ENCODE results near the gene PUM2. TPM values are rescaled to one million over a fixed set of nuclear protein-coding genes. Genes with fewer than 3 reads are reported as not detected.

PUM2 gene
- polyA plus RNA-seq, 1 of the 3 experiments (the other 2 are of a cell fraction), result 19.7 TPM

DNA sequence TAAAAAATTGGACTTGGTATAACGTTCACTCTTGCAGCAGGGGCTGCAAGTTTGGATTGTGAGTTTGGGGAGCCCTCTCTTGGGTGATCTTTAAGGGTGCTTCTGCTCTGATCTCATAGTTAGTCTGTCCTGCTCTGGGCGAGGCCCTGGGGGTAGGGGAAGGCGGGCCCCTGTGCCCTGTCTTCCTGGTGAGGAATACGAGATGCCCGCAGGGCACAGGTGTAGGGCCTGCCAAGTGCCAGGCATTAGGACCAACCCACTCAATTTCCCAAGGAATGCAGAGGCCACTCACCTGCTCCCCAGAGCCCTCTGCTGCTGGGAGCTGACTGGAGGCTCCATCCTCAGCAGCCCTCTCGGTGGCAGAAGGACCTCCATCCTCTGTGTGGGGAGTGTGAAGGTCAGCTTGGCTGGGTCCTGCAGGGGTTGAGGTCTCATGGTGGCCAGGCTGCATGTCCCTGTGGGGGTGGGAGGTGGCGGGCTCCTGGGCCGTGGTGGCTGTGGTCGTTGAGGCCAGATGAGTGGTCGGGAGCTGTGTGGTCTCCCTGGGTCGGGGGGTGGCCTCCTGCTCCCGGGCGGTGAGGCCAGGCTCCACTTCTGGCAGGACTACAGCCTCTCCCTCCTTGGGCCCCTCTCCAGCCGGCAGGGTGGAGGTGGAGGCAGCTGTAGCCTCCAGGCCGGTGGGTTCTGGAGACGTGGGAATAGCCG, 147.0 kb downstream of the PUM2 start:
- DNase-seq, result no peak
- H3K4me3 ChIP-seq (ENCODE audit: low read depth in 2 of 2, low read length in 1 of 2), result no peak overlapping the region
- ChIA-PET CTCF (interaction anchor here (1.5 to 3.8 kb wide), 3 partner anchors 11 to 69 kb away, joined by 4 to 18 read pairs (median 9); partner anchors contain the start of gene SDC1), POLR2A (interaction anchor here (0.9 to 1.0 kb wide), 2 partner anchors 19 to 30 kb away, joined by 3 read pairs; no protein-coding TSS in a partner anchor)
- H3K9ac ChIP-seq, result no peak overlapping the region
- peaks cover 5% of the 10 kb centered on the region; the same call in 1 of the 2 replicates for H3K79me2 ChIP-seq (ENCODE audit: insufficient read depth)
- no peaks in the 10 kb centered on the region for H3K9me3 ChIP-seq
- peaks cover 0 to 42% of the 10 kb centered on the region in 2 experiments for H3K36me3 ChIP-seq (replicated peaks in 1 of 2; ENCODE audit: control insufficient read depth in 1 of 2, insufficient read depth in 2 of 2, low read length in 1 of 2)
- no peaks in the 10 kb centered on the region for H3K27me3 ChIP-seq (ENCODE audit: insufficient read depth)
- peaks cover 0 to 27% of the 10 kb centered on the region in 2 experiments; a peak in 1 of 4 replicates for H3K4me1 ChIP-seq (ENCODE audit: control insufficient read depth in 1 of 2, insufficient read depth in 2 of 2, low read depth in 1 of 2, low read length in 1 of 2)
- no peak overlapping the region for H2AFZ ChIP-seq (ENCODE audit: low read depth)
- TF ChIP-seq NRF1 (IDR thresholded peaks at IDR 0.05; ENCODE audit: low read depth, low read length) (no peak), NFIC (IDR thresholded peaks at IDR 0.05; ENCODE audit: borderline replicate concordance) (no peak), ELF1 (IDR thresholded peaks at IDR 0.05) (no peak), FOSL2 (IDR thresholded peaks at IDR 0.05; ENCODE audit: borderline replicate concordance, low read depth) (no peak), MAX (IDR thresholded peaks at IDR 0.05; ENCODE audit: low read depth) (no peak), RCOR1 (IDR thresholded peaks at IDR 0.05; ENCODE audit: low read length) (no peak), TCF12 (IDR thresholded peaks at IDR 0.05) (no peak), JUND (IDR thresholded peaks at IDR 0.05) (no peak), GATA2 (CRISPR knock-in tag; IDR thresholded peaks at IDR 0.05) (no peak), USF2 (IDR thresholded peaks at IDR 0.05; ENCODE audit: borderline replicate concordance, low read depth, low read length) (no peak), YY1 (IDR thresholded peaks at IDR 0.05; ENCODE audit: low read depth) (no peak), RAD21 (IDR thresholded peaks at IDR 0.05; ENCODE audit: low read length) (no peak), EZH2phosphoT487 (IDR thresholded peaks at IDR 0.05; ENCODE audit: borderline replicate concordance, low read depth) (no peak), POLR2AphosphoS5 (IDR thresholded peaks at IDR 0.05; ENCODE audit: low read depth, low read length) (no peak)
- TF ChIP-seq, protein P1, sequence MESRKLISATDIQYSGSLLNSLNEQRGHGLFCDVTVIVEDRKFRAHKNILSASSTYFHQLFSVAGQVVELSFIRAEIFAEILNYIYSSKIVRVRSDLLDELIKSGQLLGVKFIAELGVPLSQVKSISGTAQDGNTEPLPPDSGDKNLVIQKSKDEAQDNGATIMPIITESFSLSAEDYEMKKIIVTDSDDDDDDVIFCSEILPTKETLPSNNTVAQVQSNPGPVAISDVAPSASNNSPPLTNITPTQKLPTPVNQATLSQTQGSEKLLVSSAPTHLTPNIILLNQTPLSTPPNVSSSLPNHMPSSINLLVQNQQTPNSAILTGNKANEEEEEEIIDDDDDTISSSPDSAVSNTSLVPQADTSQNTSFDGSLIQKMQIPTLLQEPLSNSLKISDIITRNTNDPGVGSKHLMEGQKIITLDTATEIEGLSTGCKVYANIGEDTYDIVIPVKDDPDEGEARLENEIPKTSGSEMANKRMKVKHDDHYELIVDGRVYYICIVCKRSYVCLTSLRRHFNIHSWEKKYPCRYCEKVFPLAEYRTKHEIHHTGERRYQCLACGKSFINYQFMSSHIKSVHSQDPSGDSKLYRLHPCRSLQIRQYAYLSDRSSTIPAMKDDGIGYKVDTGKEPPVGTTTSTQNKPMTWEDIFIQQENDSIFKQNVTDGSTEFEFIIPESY (IDR thresholded peaks at IDR 0.05; ENCODE audit: borderline replicate concordance, low read depth), result no peak
- 89% methylated on average over 16 of the region's 17 CpGs for WGBS (ENCODE audit: low lambda C conversion rate)
- H3K27ac ChIP-seq (ENCODE audit: low read depth in 2 of 2, low read length in 1 of 2), result no peak overlapping the region
- H4K20me1 ChIP-seq (ENCODE audit: insufficient read depth), result no peaks in the 10 kb centered on the region
- H3K4me2 ChIP-seq, result no peak overlapping the region
- H3K9me2 ChIP-seq, result no peaks in the 10 kb centered on the region
- no peaks in the 10 kb centered on the region for H3F3A ChIP-seq (replicated peaks; ENCODE audit: insufficient read depth)

Data from SK-N-SH (cell line).